DOHH2 (cell line): ENCODE data around the gene TUSC2.

Source experiments
- H3F3A ChIP-seq: fragments of 200-600 bp; sonication (generic), shearing (Covaris generic); 2 replicates; pipeline ENCODE4 v1.6.0; 2016; ENCODE audit warnings: antibody characterized with exemption, mild to moderate bottlenecking; ENCODE audit not compliant: control insufficient read depth, insufficient read depth
- H3K27ac ChIP-seq: fragments of 200-600 bp; sonication (generic); 2 replicates; pipeline ENCODE4 v1.5.1; 2014; ENCODE audit warnings: low read depth, mild to moderate bottlenecking, low read length, moderate library complexity
- H3K27me3 ChIP-seq: fragments of 200-600 bp; sonication (generic); 2 replicates; pipeline ENCODE4 v1.6.1; 2014; ENCODE audit warnings: mild to moderate bottlenecking, low read length, mixed read lengths; ENCODE audit not compliant: control insufficient read depth
- H3K36me3 ChIP-seq: fragments of 200-600 bp; sonication (generic); 2 replicates; pipeline ENCODE4 v1.6.1; 2014; ENCODE audit warnings: mild to moderate bottlenecking, low read length, moderate library complexity, mixed read lengths; ENCODE audit not compliant: control insufficient read depth
- H3K4me1 ChIP-seq: fragments of 200-600 bp; sonication (generic); 2 replicates; pipeline ENCODE4 v1.6.1; 2014; ENCODE audit warnings: mild to moderate bottlenecking, low read length, mixed read lengths; ENCODE audit not compliant: control insufficient read depth
- H3K4me2 ChIP-seq: fragments of 200-600 bp; sonication (generic); 2 replicates; pipeline ENCODE4 v1.6.0; 2014; ENCODE audit warnings: mild to moderate bottlenecking, low read length, moderate library complexity
- H3K4me3 ChIP-seq: fragments of 200-600 bp; sonication (generic); 2 replicates; pipeline ENCODE4 v1.5.1; 2014; ENCODE audit warnings: mild to moderate bottlenecking, low read length, mixed read lengths
- H3K79me2 ChIP-seq: fragments of 200-600 bp; sonication (generic); 2 replicates; pipeline ENCODE4 v1.6.1; 2014; ENCODE audit warnings: mild to moderate bottlenecking, low read length, mixed read lengths; ENCODE audit not compliant: control insufficient read depth
- H3K9me2 ChIP-seq: fragments of 200-600 bp; sonication (generic); replicated peaks from 2 replicates; pipeline ENCODE4 v1.6.1; 2014; ENCODE audit warnings: mild to moderate bottlenecking, low read length, mixed read lengths; ENCODE audit not compliant: control insufficient read depth
- H3K9me3 ChIP-seq: fragments of 200-600 bp; sonication (generic); 2 replicates; pipeline ENCODE4 v1.6.1; 2014; ENCODE audit warnings: antibody characterized with exemption, low read length, mixed read lengths; ENCODE audit not compliant: control insufficient read depth, insufficient read depth
- H4K20me1 ChIP-seq: fragments of 200-600 bp; sonication (generic); 2 replicates; pipeline ENCODE4 v1.6.0; 2014; ENCODE audit warnings: low read depth, mild to moderate bottlenecking, antibody characterized with exemption, low read length, moderate library complexity; ENCODE audit not compliant: control insufficient read depth, insufficient read depth
- CTCF ChIP-seq: fragments of 200-600 bp; sonication (generic); IDR thresholded peaks from one replicate; pipeline ENCODE4 v1.5.1; 2014; ENCODE audit warnings: antibody characterized with exemption, mild to moderate bottlenecking, low read depth, low read length; ENCODE audit not compliant: poor library complexity, severe bottlenecking
- EZH2phosphoT487 ChIP-seq: fragments of 200-600 bp; sonication (generic); IDR thresholded peaks from 2 replicates; pipeline ENCODE4 v1.6.1; 2017; ENCODE audit warnings: borderline replicate concordance, mild to moderate bottlenecking, antibody characterized with exemption, low read length, moderate library complexity, mixed read lengths

TUSC2 gene

GRCh38 chr3:50327129-50327528, 894 bp downstream of the TUSC2 start:
- Histone ChIP-seq H3F3A (peaks cover 21% of the 10 kb centered on the region), H4K20me1 (no peaks in the 10 kb centered on the region), H3K4me1 (peaks cover 24% of the 10 kb centered on the region), H3K4me2 (peak overlapping the region; percentile 72), H3K9me3 (no peaks in the 10 kb centered on the region), H3K79me2 (peaks cover 25% of the 10 kb centered on the region), H3K9me2 (no peaks in the 10 kb centered on the region), H3K4me3 (peak overlapping the region; percentile 91), H3K27ac (no peak overlapping the region), H3K36me3 (peaks cover 58% of the 10 kb centered on the region), H3K27me3 (no peaks in the 10 kb centered on the region)
- TF ChIP-seq EZH2phosphoT487 (no peak), CTCF (no peak)

- peaks cover 21% of the 10 kb centered on the region for H3F3A ChIP-seq
- peaks cover 21% of the 10 kb centered on the region for H3K79me2 ChIP-seq
- peaks cover 49% of the 10 kb centered on the region for H3K36me3 ChIP-seq
- H3K27me3 ChIP-seq = no peaks in the 10 kb centered on the region
- no peak overlapping the region for H3K4me3 ChIP-seq
- H3K9me2 ChIP-seq = no peaks in the 10 kb centered on the region
- H3K9me3 ChIP-seq = no peaks in the 10 kb centered on the region
- H4K20me1 ChIP-seq = no peaks in the 10 kb centered on the region
- H3K27ac ChIP-seq = no peak overlapping the region
- TF ChIP-seq CTCF (no peak), EZH2phosphoT487 (no peak)
- H3K4me2 ChIP-seq = no peak overlapping the region
- peaks cover 32% of the 10 kb centered on the region for H3K4me1 ChIP-seq
Observed at GRCh38 chr3:50326182-50326541, 1.9 kb downstream of the TUSC2 start.

GRCh38 chr3:50325497-50326181, 2.4 kb downstream of the TUSC2 start:
- Histone ChIP-seq H3K4me3 (no peak overlapping the region), H3K27ac (no peak overlapping the region), H3K4me2 (no peak overlapping the region), H3K9me2 (no peaks in the 10 kb centered on the region), H3F3A (peaks cover 16% of the 10 kb centered on the region), H3K79me2 (peaks cover 24% of the 10 kb centered on the region), H3K4me1 (peaks cover 32% of the 10 kb centered on the region), H3K27me3 (no peaks in the 10 kb centered on the region), H3K9me3 (no peaks in the 10 kb centered on the region), H4K20me1 (no peaks in the 10 kb centered on the region), H3K36me3 (peaks cover 43% of the 10 kb centered on the region)
- TF ChIP-seq CTCF (no peak), EZH2phosphoT487 (no peak)
